A673 (cell line): ENCODE results near the gene IAH1.

Source experiments
- EZH2 ChIP-seq: fragments of 200-600 bp; sonication (generic); IDR thresholded peaks from 2 replicates; pipeline ENCODE4 v1.6.1; 2017; ENCODE audit warnings: borderline replicate concordance, low read depth, mild to moderate bottlenecking, mixed read lengths, antibody characterized with exemption, low read length; ENCODE audit not compliant: poor library complexity, severe bottlenecking
- TF ChIP-seq, protein P1 (sequence below): fragments of 300-800, 200-600 bp; sonication (generic); conservative IDR thresholded peaks from 2 replicates; pipeline ENCODE4 v1.5.1; 2017; ENCODE audit warnings: low read depth, mild to moderate bottlenecking, antibody characterized with exemption, low read length, moderate library complexity, mixed read lengths

DNA sequence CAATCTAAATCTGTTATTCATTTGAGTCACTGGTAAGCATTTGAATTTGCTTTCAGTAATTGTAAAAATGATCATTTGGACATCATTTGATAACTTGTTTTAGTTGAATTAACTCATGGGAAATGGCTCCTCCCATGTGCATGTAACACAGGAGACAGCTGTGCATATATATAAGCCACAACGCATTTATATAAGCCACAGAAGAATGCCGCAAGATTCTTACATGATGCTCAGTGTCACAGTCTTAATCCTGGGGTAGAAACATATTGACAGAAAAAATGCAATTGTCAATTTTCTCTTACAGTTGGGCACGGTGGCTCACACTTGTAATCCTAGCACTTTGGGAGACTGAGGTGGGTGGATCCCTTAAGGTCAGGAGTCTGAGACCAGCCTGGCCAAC lies 13.3 kb upstream of the IAH1 start:
- TF ChIP-seq, protein P1, sequence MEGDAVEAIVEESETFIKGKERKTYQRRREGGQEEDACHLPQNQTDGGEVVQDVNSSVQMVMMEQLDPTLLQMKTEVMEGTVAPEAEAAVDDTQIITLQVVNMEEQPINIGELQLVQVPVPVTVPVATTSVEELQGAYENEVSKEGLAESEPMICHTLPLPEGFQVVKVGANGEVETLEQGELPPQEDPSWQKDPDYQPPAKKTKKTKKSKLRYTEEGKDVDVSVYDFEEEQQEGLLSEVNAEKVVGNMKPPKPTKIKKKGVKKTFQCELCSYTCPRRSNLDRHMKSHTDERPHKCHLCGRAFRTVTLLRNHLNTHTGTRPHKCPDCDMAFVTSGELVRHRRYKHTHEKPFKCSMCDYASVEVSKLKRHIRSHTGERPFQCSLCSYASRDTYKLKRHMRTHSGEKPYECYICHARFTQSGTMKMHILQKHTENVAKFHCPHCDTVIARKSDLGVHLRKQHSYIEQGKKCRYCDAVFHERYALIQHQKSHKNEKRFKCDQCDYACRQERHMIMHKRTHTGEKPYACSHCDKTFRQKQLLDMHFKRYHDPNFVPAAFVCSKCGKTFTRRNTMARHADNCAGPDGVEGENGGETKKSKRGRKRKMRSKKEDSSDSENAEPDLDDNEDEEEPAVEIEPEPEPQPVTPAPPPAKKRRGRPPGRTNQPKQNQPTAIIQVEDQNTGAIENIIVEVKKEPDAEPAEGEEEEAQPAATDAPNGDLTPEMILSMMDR, result no peak
- TF ChIP-seq EZH2, result no peak
